Panc1 (cell line): ENCODE measurements around the gene ABCG1. TPM values are rescaled to one million over a fixed set of nuclear protein-coding genes. Genes with fewer than 3 reads are reported as not detected.

Source experiments
- ATAC-seq: fragments of 200-7000 bp; cut with Tn5 transposase; 2 replicates; pipeline ENCODE4 v1.9.1; 2020; ENCODE audit warnings: mild to moderate bottlenecking, moderate library complexity
- BruUV-seq: library from RNA; stranded (reverse); fragments of 400-500 nt; replicated peaks from 2 replicates; lab custom pipeline; 2021; lab: Mats Ljungman, UMichigan
- CTCF ChIA-PET: fragments of 300-600 bp; sonication (Branson Sonifier 250); formaldehyde crosslinking; loops from one replicate; lab custom pipeline; 2022; ENCODE audit warnings: antibody characterized with exemption; lab: Charles Lee
- POLR2A ChIA-PET: fragments of 300-600 bp; sonication (Branson Sonifier 250); formaldehyde crosslinking; loops from one replicate; lab custom pipeline; 2022; ENCODE audit warnings: antibody characterized with exemption; lab: Charles Lee
- DNase-seq: peaks from one replicate; pipeline ENCODE4 v3.0.0-alpha.2; 2010; ENCODE audit warnings: low read depth, low spot score
- H3K27ac ChIP-seq: 2 replicates; pipeline ENCODE4 v1.5.1; 2011; ENCODE audit warnings: mild to moderate bottlenecking, low read length, inconsistent platforms
- H3K27me3 ChIP-seq: fragments of 200-500 bp; sonication (Bioruptor generic); 2 replicates; pipeline ENCODE4 v1.6.0; 2014; ENCODE audit warnings: low read length, inconsistent platforms; ENCODE audit not compliant: control insufficient read depth, insufficient read depth
- H3K36me3 ChIP-seq: fragments of 200-500 bp; sonication (Bioruptor generic); 2 replicates; pipeline ENCODE4 v1.5.1; 2014; ENCODE audit warnings: inconsistent platforms, mild to moderate bottlenecking, low read length, moderate library complexity; ENCODE audit not compliant: control insufficient read depth, insufficient read depth
- H3K4me1 ChIP-seq: 2 replicates; pipeline ENCODE4 v1.5.1; 2011; ENCODE audit warnings: inconsistent platforms, mild to moderate bottlenecking, low read length, moderate library complexity; ENCODE audit not compliant: control insufficient read depth, insufficient read depth
- H3K4me3 ChIP-seq, 2 experiments: 2 replicates each; pipeline ENCODE4 v1.5.1; 2011 to 2012; ENCODE audit warnings: low read depth in 2 of 2, low read length in 2 of 2, mild to moderate bottlenecking in 2 of 2, inconsistent platforms in 1 of 2, moderate library complexity in 1 of 2
- H3K9me3 ChIP-seq: fragments of 200-500 bp; sonication (Bioruptor generic); 2 replicates; pipeline ENCODE4 v1.5.1; 2014; ENCODE audit warnings: low read depth, mild to moderate bottlenecking, inconsistent platforms, low read length, moderate library complexity; ENCODE audit not compliant: control insufficient read depth, insufficient read depth
- POLR2AphosphoS5 ChIP-seq: IDR thresholded peaks from 2 replicates; pipeline ENCODE4 v1.6.1; 2012; ENCODE audit warnings: mild to moderate bottlenecking, low read depth, low read length, moderate library complexity
- REST ChIP-seq, 2 experiments: IDR thresholded peaks; 2 replicates each; pipeline ENCODE4 v1.6.1; 2011 to 2012; ENCODE audit warnings: low read depth in 2 of 2, control low read depth in 1 of 2, low read length in 1 of 2, mild to moderate bottlenecking in 1 of 2, moderate library complexity in 1 of 2; ENCODE audit not compliant: insufficient read depth in 1 of 2
- SIN3A ChIP-seq: IDR thresholded peaks from 2 replicates; pipeline ENCODE4 v1.6.1; 2012; ENCODE audit warnings: low read depth, mild to moderate bottlenecking, low read length, moderate library complexity, borderline replicate concordance; ENCODE audit not compliant: insufficient read depth
- TCF7L2 ChIP-seq: IDR thresholded peaks from 2 replicates; pipeline ENCODE4 v1.6.1; 2011; ENCODE audit warnings: mild to moderate bottlenecking, low read depth, low read length, inconsistent platforms
- in situ Hi-C: cut with HindIII; loops from 2 replicates; pipeline ENCODE4 v1.10.0; 2016; ENCODE audit warnings: low sequenced_read_pairs, low pct_unique_long_range_greater_than_20kb
- intact Hi-C: fragments of 100-400 bp; cut with micrococcal nuclease; formaldehyde crosslinking; loops from one replicate; pipeline ENCODE4 v1.10.0; 2022; ENCODE audit not compliant: unreplicated experiment
- total RNA-seq: library from RNA; stranded (reverse); gene quantifications from one replicate; pipeline ENCODE4 v1.2.1, GENCODE V29; 2021; ENCODE audit not compliant: unreplicated experiment
- TF ChIP-seq, protein P1 (sequence below): fragments of 450-650 bp; IDR thresholded peaks from 2 replicates; pipeline ENCODE4 v1.5.1; 2017; ENCODE audit warnings: mild to moderate bottlenecking

The ABCG1 gene
- total RNA-seq, 1 experiment from 2014 or later, result 0.80 TPM

DNA sequence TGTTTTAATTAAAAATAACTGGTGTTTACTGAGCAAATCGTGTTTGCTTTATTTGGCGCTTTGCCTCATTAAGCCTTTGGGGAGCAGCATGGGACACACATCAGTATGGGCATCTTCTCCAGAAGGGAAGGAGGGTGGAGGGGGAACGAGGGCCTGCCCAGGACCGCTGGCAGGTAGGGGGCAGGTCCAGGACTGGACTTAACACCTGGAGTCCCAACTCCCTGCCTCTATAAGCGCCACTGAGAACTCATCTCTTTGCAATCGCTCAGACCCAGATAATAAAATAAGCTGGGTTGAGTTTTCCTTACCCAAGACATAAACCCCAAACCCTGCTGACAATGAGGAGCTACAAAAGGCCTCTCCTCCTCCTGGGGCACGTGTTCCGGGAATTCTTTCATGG is 15.1 kb downstream of the ABCG1 start:
- Histone ChIP-seq H3K36me3 (no peaks in the 10 kb centered on the region), H3K9me3 (no peaks in the 10 kb centered on the region), H3K4me1 (peaks cover 15% of the 10 kb centered on the region), H3K4me3 (peak overlapping the region; percentile 34 to 49; a peak in 3 of 4 replicates), H3K27ac (peak overlapping the region; percentile 57; the same call in 1 of the 2 replicates), H3K27me3 (no peaks in the 10 kb centered on the region)
- TF ChIP-seq REST (IDR thresholded peaks at IDR 0.05; ENCODE audit: insufficient read depth in 1 of 2, low read depth in 2 of 2, low read length in 1 of 2), result no peak
- no peak for TF ChIP-seq POLR2AphosphoS5
- no peak for TF ChIP-seq SIN3A
- TF ChIP-seq TCF7L2, result no peak
- TF ChIP-seq, protein P1, sequence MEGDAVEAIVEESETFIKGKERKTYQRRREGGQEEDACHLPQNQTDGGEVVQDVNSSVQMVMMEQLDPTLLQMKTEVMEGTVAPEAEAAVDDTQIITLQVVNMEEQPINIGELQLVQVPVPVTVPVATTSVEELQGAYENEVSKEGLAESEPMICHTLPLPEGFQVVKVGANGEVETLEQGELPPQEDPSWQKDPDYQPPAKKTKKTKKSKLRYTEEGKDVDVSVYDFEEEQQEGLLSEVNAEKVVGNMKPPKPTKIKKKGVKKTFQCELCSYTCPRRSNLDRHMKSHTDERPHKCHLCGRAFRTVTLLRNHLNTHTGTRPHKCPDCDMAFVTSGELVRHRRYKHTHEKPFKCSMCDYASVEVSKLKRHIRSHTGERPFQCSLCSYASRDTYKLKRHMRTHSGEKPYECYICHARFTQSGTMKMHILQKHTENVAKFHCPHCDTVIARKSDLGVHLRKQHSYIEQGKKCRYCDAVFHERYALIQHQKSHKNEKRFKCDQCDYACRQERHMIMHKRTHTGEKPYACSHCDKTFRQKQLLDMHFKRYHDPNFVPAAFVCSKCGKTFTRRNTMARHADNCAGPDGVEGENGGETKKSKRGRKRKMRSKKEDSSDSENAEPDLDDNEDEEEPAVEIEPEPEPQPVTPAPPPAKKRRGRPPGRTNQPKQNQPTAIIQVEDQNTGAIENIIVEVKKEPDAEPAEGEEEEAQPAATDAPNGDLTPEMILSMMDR, result no peak
- no TSS peak for BruUV-seq
- ATAC-seq (no peak), DNase-seq (no peak)
- ChIA-PET POLR2A (no interaction called here), CTCF (no interaction called here)
- in situ Hi-C loops (no loop called here), intact Hi-C loops (no loop called here)

DNA sequence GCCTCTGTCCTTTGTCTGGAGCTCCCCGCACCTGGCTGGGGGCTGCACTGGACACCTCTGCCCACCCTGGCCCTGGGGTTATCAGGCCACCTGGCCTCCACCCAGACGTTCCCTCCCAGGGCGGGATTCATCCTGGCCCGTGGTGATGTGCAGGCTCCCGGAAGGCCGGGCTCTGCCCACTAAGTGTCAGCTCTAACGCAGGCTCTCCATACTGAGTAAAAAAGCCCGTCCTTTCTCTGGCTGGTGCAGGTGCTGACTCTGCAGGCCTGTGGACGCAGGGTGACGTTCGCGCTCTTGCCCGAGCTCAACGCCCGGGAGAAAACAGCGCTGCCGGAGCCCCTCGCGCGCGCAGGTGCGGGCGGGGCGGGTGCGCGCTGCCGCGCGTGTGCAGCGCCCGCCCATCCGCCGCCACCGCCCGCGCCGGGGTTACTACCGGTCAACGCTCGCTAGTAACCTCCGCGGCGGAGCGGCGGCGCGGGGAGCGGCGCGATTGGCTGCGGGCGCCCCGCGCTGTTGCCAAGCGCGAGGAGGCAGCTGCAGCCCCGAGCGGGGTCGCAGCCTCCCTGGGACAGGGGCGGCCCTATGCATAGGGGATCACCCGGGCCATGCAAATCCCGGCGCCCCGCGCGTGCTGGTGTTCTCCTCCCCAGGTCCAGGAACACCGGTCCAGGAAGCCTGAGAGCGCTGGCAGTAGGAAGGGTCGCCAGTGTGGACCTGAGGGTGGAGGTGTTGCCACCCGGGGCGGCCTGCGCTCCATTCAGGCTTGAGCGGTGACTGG is 15.7 kb downstream of the ABCG1 start:
- in situ Hi-C loops (no loop called here), intact Hi-C loops (no loop called here)
- no TSS peak for BruUV-seq
- Histone ChIP-seq H3K4me1 (peaks cover 15% of the 10 kb centered on the region), H3K27me3 (no peaks in the 10 kb centered on the region), H3K36me3 (no peaks in the 10 kb centered on the region), H3K27ac (peak overlapping the region; percentile 57; the same call in 1 of the 2 replicates), H3K4me3 (peak overlapping the region; percentile 34 to 49), H3K9me3 (no peaks in the 10 kb centered on the region)
- TF ChIP-seq TCF7L2 (no peak), POLR2AphosphoS5 (no peak), SIN3A (no peak), REST (IDR thresholded peaks at IDR 0.05; ENCODE audit: insufficient read depth in 1 of 2, low read depth in 2 of 2, low read length in 1 of 2) (no peak)
- TF ChIP-seq, protein P1, result no peak
- POLR2A ChIA-PET, result no interaction called here
- ATAC-seq (peak; percentile 91), DNase-seq (no peak)
- CTCF ChIA-PET, result no interaction called here
